Psoas muscle (tissue), 8 donors: ENCODE measurements around the gene RET. TPM values are rescaled to one million over a fixed set of nuclear protein-coding genes. Genes with fewer than 3 reads are reported as not detected.

Source experiments
- ATAC-seq, 4 donors: fragments of 200-7000 bp; cut with Tn5 transposase; one replicate each; pipeline ENCODE4 v1.9.1; 2020; ENCODE audit warnings: moderate library complexity in 3 of 4, mild to moderate bottlenecking in 2 of 4
- DNase-seq, 2 donors: peaks; one replicate each; pipeline ENCODE4 v3.0.0-alpha.2; 2020
- H3K27ac ChIP-seq: fragments of 200-600 bp; one replicate; pipeline ENCODE4 v1.8.0; 2022
- H3K27me3 ChIP-seq, 3 donors: fragments of 200-600 bp in 1 of 3; one replicate each; pipeline versions ENCODE4 v1.6.1 to v1.8.0; 2013 to 2022; ENCODE audit warnings: low read length in 2 of 3, mild to moderate bottlenecking in 2 of 3, moderate library complexity in 1 of 3; ENCODE audit not compliant: insufficient read depth in 3 of 3
- H3K36me3 ChIP-seq, 2 donors: fragments of 200-600 bp in 1 of 2; one replicate each; pipeline versions ENCODE4 v1.6.1 to v1.8.0; 2013 to 2022; ENCODE audit warnings: low read depth in 1 of 2, mild to moderate bottlenecking in 1 of 2, moderate library complexity in 1 of 2; ENCODE audit not compliant: insufficient read depth in 1 of 2
- H3K4me1 ChIP-seq: fragments of 200-600 bp; one replicate; pipeline ENCODE4 v1.8.0; 2022
- H3K4me3 ChIP-seq: fragments of 200-600 bp; one replicate; pipeline ENCODE4 v1.8.0; 2022; ENCODE audit warnings: mild to moderate bottlenecking
- H3K9me3 ChIP-seq: fragments of 200-600 bp; one replicate; pipeline ENCODE4 v1.8.0; 2022
- WGBS, 3 donors: extraction: QIAGEN DNeasy Blood & Tissue Kit; methylation state at CpG; one replicate each; pipeline versions ENCODE4 v1.1.6 to v1.1.7; 2013; 5-methylcytosine and 5-hydroxymethylcytosine counted together
- intact Hi-C, 2 donors: fragments of 100-400 bp; cut with DNase I; formaldehyde crosslinking; loops; one replicate each; pipeline versions ENCODE4 v1.11.0 to v1.14.2; 2022
- polyA plus RNA-seq, 3 donors: library from polyadenylated mRNA; stranded (reverse); fragments of 200-250 nt; gene quantifications; one replicate each; pipeline ENCODE4 v1.2.3, GENCODE V29; 2013
- total RNA-seq, 4 donors: library from RNA; stranded (reverse); fragmentation: NEBNext Ultra II Directional in 2 of 4; extraction: Animal tissue kit (Norgen Biotek cat#: 25700) in 2 of 4; gene quantifications; one replicate each; pipeline versions ENCODE4 v1.2.1 to v1.2.4, GENCODE V29; 2021 to 2023
- TF ChIP-seq, protein P1 (sequence below): fragments of 200-600 bp; IDR thresholded peaks from one replicate; pipeline ENCODE4 v1.8.0; 2022; ENCODE audit warnings: antibody characterized with exemption
- donor health status: healthy with polysubstance abuse.
- donor health status: DM: no; HTN: no; CAD: no; lungs with moderate emphysema.
- donor health status: Bipolar disorder and iron deficiency.
- donor health status: healthy.
- donor health status: DM: yes; HTN: yes; CAD: no.
- donor health status: DM: no; HTN: no; CAD: no.
- donor health status: DM: no; HTN: no; CAD: no.
- donor health status: DM: yes; HTN: yes; CAD: no.

The RET gene
- total and polyA plus RNA-seq, 7 donors: 0.35 to 2.6 (median 0.60) TPM

DNA sequence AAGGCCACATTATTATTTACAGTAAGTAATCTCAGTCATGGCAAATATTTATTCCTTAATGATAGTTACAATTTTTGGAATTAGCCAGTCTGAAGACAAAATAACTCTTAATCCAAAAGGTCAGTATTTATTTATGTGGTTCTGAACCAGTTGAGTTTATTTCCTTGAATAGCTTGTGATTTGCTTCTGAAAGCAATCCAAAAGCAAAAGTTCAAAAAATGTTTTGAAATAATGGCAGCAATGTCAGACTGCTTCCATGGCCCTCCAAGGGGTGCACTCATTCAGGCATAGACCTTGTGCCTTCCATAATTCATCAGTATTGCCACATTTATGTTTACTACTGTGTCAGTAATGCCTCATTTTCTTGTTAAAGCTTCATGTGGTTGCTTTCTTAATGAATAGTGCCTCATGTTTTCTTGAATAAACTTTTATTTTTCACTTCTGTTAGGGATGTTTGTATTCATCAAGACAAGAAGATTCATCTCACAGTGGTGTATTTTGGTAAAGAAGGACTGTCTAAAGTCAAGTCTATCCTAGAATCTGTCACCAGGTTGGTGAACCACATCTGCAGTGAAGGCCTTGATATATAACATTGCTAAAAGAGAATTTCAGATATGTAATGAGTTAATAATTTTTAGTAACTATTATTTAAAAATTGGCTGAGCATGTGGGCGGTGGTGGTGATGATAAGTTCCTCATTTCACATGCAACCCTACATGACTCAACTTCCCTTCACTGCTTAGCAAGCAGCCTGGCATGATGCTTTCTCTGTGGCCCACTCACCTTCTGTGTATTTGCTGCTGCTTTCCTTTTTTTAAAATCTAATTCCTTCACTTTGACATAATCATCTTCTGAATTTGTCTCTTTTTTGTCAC, 83.4 kb downstream of the RET start:
- DNase-seq (no peak), ATAC-seq (peak in 1 of 4 donors; percentile 43)
- peaks cover 9% of the 10 kb centered on the region for H3K4me1 ChIP-seq
- H3K27ac ChIP-seq: no peak overlapping the region
- H3K9me3 ChIP-seq: no peaks in the 10 kb centered on the region
- H3K27me3 ChIP-seq: no peaks in the 10 kb centered on the region
- intact Hi-C loops: no loop called here
- TF ChIP-seq, protein P1, sequence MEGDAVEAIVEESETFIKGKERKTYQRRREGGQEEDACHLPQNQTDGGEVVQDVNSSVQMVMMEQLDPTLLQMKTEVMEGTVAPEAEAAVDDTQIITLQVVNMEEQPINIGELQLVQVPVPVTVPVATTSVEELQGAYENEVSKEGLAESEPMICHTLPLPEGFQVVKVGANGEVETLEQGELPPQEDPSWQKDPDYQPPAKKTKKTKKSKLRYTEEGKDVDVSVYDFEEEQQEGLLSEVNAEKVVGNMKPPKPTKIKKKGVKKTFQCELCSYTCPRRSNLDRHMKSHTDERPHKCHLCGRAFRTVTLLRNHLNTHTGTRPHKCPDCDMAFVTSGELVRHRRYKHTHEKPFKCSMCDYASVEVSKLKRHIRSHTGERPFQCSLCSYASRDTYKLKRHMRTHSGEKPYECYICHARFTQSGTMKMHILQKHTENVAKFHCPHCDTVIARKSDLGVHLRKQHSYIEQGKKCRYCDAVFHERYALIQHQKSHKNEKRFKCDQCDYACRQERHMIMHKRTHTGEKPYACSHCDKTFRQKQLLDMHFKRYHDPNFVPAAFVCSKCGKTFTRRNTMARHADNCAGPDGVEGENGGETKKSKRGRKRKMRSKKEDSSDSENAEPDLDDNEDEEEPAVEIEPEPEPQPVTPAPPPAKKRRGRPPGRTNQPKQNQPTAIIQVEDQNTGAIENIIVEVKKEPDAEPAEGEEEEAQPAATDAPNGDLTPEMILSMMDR: no peak
- 80 to 96% (median 80%) methylated on average over 1 of the region's 1 CpG for WGBS, 3 donors
- peaks cover 6 to 26% of the 10 kb centered on the region in 2 donors for H3K36me3 ChIP-seq
- H3K4me3 ChIP-seq: no peak overlapping the region

DNA sequence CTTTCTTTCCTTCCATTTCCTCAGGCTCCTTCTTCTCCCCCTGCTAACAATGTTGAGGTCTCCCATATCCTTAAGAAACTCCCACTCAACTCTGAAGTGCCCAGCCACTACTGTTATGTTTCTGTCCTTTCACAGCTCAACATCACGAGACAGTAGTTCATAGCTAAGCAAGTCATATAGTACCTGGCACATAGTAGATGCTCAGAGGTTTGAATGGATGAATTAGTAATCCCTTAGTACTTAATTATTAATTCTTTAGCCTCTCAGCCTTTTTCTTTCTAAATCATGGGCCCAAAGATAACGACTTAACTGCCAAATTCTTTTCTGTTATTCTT, 84.0 kb downstream of the RET start:
- no peak overlapping the region for H3K27ac ChIP-seq
- H3K36me3 ChIP-seq: peaks cover 6 to 26% of the 10 kb centered on the region in 2 donors
- H3K4me3 ChIP-seq: no peak overlapping the region
- TF ChIP-seq, protein P1: no peak
- ATAC-seq (no peak), DNase-seq (no peak)
- intact Hi-C loops: no loop called here
- 93 to 96% (median 95%) methylated on average over 2 of the region's 2 CpGs for WGBS, 3 donors
- H3K27me3 ChIP-seq: no peaks in the 10 kb centered on the region
- H3K9me3 ChIP-seq: no peaks in the 10 kb centered on the region
- H3K4me1 ChIP-seq: peaks cover 9% of the 10 kb centered on the region

DNA sequence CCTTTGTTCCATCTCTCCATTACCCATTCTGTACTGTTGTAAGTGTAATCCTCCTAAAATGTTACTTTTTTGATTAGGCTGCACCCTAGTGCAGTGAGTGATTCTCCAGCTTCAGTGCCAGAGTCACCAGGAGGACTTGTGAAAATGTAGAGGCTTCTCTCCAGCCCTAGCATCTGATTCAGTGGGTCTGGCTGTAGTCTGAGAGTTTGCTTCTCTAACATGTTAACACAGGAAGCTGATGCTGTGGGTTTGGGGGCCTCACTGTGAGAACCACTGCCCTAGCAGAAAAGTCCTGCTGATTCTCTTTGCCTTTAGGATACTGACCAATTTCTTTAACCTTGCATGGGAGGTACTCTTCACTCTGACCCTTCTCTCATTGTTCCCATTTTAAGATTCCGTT, 85.7 kb downstream of the RET start:
- H3K27me3 ChIP-seq: no peaks in the 10 kb centered on the region
- no peak overlapping the region for H3K27ac ChIP-seq
- WGBS, 3 donors: 87 to 100% (median 91%) methylated on average over 1 of the region's 1 CpG
- no peak for DNase-seq
- no peak overlapping the region for H3K4me3 ChIP-seq
- intact Hi-C loops: no loop called here
- peaks cover 6 to 34% of the 10 kb centered on the region in 2 donors for H3K36me3 ChIP-seq
- no peaks in the 10 kb centered on the region for H3K9me3 ChIP-seq
- H3K4me1 ChIP-seq: peaks cover 9% of the 10 kb centered on the region
- ATAC-seq: no peak
- TF ChIP-seq, protein P1: no peak

DNA sequence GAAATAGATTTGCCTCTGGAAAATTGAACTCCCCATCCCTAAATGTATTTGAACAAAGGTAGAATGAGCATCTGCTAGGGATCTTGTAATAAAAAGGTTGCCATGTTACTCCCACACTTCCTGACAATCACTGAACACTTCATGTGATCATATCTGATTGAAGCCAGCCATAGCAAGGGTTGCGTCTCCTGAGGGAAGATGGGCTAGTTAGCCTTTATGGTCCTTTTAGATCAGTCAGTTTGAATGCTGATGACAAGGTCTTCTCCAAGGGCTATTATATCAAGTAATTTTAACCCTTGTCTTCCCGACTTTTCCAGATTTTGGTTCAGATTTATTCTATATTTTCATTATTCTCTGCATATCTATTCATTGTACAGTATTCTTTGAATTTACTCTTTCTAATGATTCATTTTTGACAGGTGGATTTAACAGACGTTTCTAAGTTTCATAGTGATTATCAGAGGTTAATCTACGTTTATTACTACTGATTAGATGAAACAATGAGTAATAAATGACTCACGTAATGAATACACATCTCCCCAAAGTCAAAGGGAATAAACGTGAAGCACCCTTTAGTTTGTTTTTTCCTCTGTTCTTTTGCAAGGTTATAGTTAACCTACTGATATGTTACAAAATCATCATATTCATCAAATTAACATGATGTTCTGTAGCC, 89.5 kb downstream of the RET start:
- intact Hi-C loops: no loop called here
- H3K9me3 ChIP-seq: no peaks in the 10 kb centered on the region
- TF ChIP-seq, protein P1: no peak
- peaks cover 6 to 59% of the 10 kb centered on the region in 2 donors for H3K36me3 ChIP-seq
- H3K4me1 ChIP-seq: no peaks in the 10 kb centered on the region
- H3K4me3 ChIP-seq: no peak overlapping the region
- DNase-seq (no peak), ATAC-seq (no peak)
- H3K27me3 ChIP-seq: no peaks in the 10 kb centered on the region
- WGBS, 3 donors: 80 to 82% (median 82%) methylated on average over 6 of the region's 6 CpGs
- no peak overlapping the region for H3K27ac ChIP-seq
